ENCODE data around the gene PHTF2.

- no peak for TF ChIP-seq CTCF (IDR thresholded peaks at IDR 0.05)
- no peak for TF ChIP-seq POLR2A (IDR thresholded peaks at IDR 0.05)
Measured at GRCh38 chr7:77893813-77894212, 95.2 kb downstream of the PHTF2 start.

Data from testis (tissue), 2 donors.